Activated CD4-positive, alpha-beta memory T cell treated with anti-CD3 and anti-CD28 coated beads for 36 hours (primary cell): ENCODE data around the gene CORO7. TPM values are rescaled to one million over a fixed set of nuclear protein-coding genes. Genes with fewer than 3 reads are reported as not detected.

ENCODE experiments used
- CTCF ChIA-PET: fragments of 350-600 bp; sonication (Branson Sonifier 250); formaldehyde crosslinking; loops from one replicate; lab custom pipeline; 2021; ENCODE audit warnings: antibody characterized with exemption, inconsistent platforms; lab: Charles Lee
- POLR2A ChIA-PET: fragments of 350-600 bp; sonication (Branson Sonifier 250); formaldehyde crosslinking; loops from one replicate; lab custom pipeline; 2021; ENCODE audit warnings: antibody characterized with exemption; lab: Charles Lee
- DNase-seq: peaks from one replicate; pipeline ENCODE4 v3.0.0-alpha.2; 2020
- H3K27ac Mint-ChIP-seq: one replicate; pipeline ENCODE4 v1.8.0; 2021; ENCODE audit warnings: mixed read lengths
- H3K27me3 Mint-ChIP-seq: one replicate; pipeline ENCODE4 v1.8.0; 2021; ENCODE audit warnings: mixed read lengths
- H3K36me3 Mint-ChIP-seq: one replicate; pipeline ENCODE4 v1.8.0; 2021; ENCODE audit warnings: mixed read lengths
- H3K4me1 Mint-ChIP-seq: one replicate; pipeline ENCODE4 v1.8.0; 2021; ENCODE audit warnings: low read depth, mixed read lengths
- H3K4me3 Mint-ChIP-seq: one replicate; pipeline ENCODE4 v1.8.0; 2021; ENCODE audit warnings: mild to moderate bottlenecking, mixed read lengths
- H3K9me3 Mint-ChIP-seq: one replicate; pipeline ENCODE4 v1.8.0; 2021; ENCODE audit warnings: mixed read lengths
- intact Hi-C: fragments of 100-400 bp; cut with micrococcal nuclease; formaldehyde crosslinking; loops from one replicate; pipeline ENCODE4 v1.15.1; 2023
- total RNA-seq, 2 experiments: library from RNA; stranded (reverse); gene quantifications; one replicate each; pipeline ENCODE4 v1.2.3, GENCODE V29; 2021

CORO7 gene
- total RNA-seq, 2 experiments from 2014 or later = 90.4 to 101 TPM

- Mint-ChIP-seq H3K27me3 (no peaks in the 10 kb centered on the region), H3K36me3 (no peaks in the 10 kb centered on the region), H3K4me3 (no peak overlapping the region), H3K9me3 (no peaks in the 10 kb centered on the region), H3K27ac (no peak overlapping the region), H3K4me1 (peaks cover 6% of the 10 kb centered on the region)
- DNase-seq = no peak
- ChIA-PET POLR2A (no interaction called here), CTCF (interaction anchor here (1.1 to 2.2 kb wide), 10 partner anchors 9 to 393 kb away, joined by 3 to 14 read pairs (median 4); no protein-coding TSS in a partner anchor)
- intact Hi-C loops = no loop called here
Observed at GRCh38 chr16:4332623-4333307, 83.6 kb downstream of the CORO7 start.

DNA sequence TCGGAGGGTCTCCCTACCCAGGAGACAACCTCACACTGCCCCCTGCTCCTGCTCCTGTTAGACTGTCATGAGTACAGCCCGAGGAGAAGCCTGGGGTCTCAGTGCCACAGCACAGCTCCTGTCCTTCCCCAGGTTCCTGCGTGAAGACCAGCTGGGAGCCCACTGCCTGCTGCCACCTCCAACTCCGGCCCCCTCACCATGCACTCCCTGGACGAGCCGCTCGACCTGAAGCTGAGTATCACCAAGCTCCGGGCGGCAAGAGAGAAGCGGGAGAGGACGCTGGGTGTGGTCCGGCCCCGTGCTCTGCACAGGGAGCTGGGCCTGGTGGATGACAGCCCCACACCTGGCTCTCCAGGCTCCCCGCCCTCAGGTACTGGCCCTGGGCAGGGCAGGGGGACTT, 84.3 kb downstream of the CORO7 start:
- ChIA-PET CTCF (interaction anchor here (1.1 to 2.2 kb wide), 9 partner anchors 9 to 392 kb away, joined by 3 to 14 read pairs (median 5); partner anchors contain the start of gene TFAP4), POLR2A (no interaction called here)
- Mint-ChIP-seq H3K27ac (no peak overlapping the region), H3K9me3 (no peaks in the 10 kb centered on the region), H3K36me3 (no peaks in the 10 kb centered on the region), H3K4me1 (peaks cover 6% of the 10 kb centered on the region), H3K4me3 (no peak overlapping the region), H3K27me3 (no peaks in the 10 kb centered on the region)
- DNase-seq = no peak
- intact Hi-C loops = no loop called here

DNA sequence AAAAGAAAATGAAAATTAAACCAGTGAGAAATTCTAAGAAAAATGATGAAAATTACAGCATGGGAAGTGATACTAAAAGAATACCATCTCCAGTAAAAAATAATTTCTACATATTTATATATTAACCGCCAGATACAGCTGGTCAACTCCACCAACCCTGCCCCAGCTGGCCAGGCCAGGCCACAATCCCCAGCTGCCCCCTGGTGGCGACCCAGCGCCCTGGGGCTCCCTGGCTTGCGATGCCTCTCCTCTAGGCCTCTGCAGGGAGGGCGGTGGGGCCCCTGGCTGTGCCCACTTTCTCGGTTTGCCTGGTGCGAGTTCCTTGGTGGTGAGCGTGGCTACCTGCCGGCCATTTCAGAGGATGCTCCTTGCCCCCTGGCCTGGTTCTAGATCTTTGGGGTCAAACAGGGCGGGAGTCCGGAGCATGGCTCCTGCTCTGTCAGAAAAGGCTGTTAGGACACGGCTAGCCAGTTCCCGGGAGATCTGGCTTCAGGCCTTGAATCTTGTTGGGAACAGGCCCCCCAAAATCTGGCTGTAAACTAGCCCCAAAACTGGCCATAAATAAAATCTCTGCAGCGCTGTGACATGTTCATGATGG, 86.0 kb downstream of the CORO7 start:
- Mint-ChIP-seq H3K27ac (no peak overlapping the region), H3K4me3 (no peak overlapping the region), H3K4me1 (peaks cover 6% of the 10 kb centered on the region), H3K9me3 (no peaks in the 10 kb centered on the region), H3K27me3 (no peaks in the 10 kb centered on the region), H3K36me3 (no peaks in the 10 kb centered on the region)
- ChIA-PET CTCF (interaction anchor here (0.6 to 3.1 kb wide), 22 partner anchors 10 to 417 kb away, joined by 3 to 28 read pairs (median 5); partner anchors contain the start of gene TFAP4), POLR2A (interaction anchor here (1.2 kb wide), 1 partner anchor 76 kb away, joined by 6 read pairs; no protein-coding TSS in a partner anchor)
- DNase-seq = peak; percentile 79
- intact Hi-C loops = loop anchor here (1.0 kb wide), 1 partner anchor 42 kb away; no protein-coding TSS in a partner anchor

DNA sequence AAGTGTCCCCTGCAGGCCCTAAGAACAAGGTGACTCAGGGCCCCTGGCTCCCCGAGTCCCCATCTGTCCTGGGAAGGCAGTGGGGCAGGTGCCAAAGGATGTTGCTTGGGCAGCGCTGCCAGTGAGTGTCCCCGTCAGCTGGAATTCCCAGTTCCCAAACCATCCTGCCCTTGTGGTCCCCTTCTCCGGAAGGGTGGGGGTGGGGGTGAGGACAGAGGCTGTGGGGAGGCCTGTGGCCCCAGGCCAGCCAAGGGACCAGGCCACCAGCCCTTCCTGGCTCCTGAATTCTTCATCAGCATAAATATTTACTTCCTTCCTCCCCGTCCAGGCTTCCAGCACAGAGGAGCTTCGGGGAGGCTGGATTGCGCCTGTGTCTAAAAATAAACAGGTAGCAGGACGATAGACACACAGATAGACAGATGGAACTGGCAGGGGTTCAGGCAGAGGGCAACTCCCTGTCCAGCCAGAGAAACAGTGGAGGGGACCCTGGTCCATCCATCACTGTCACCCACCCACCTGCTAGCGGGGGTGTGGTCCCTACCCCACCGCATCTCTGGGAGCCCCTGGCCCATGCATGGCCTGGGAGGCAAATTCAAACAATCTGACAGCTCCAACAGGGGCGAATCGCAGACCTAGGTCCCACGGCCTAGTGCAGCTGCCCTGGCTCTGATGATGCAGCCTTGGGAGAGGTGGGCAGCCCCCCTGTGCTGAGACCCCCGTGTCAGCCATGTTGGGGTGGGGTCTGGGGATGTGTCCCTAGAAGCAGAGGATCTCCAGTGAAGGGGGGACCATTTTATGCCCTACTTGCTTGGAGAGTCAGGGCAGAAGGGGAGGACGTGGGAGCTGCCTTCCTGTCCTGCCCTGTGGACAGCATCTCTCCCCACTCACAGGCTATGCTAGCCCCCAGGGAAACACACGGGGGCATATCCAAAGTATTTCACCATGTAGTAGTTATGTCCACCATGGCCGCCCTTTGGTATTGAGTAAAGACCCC, 87.3 kb downstream of the CORO7 start:
- intact Hi-C loops = loop anchor here (5.0 kb wide), 1 partner anchor 57 kb away; the partner anchor contains the start of gene TFAP4
- no peaks in the 10 kb centered on the region for H3K36me3 Mint-ChIP-seq
- H3K9me3 Mint-ChIP-seq = no peaks in the 10 kb centered on the region
- ChIA-PET CTCF (interaction anchor here (0.8 to 3.1 kb wide), 16 partner anchors 8 to 346 kb away, joined by 3 to 28 read pairs (median 6); partner anchors contain the start of gene TFAP4), POLR2A (no interaction called here)
- no peak for DNase-seq
- H3K27ac Mint-ChIP-seq = no peak overlapping the region
- H3K27me3 Mint-ChIP-seq = no peaks in the 10 kb centered on the region
- H3K4me1 Mint-ChIP-seq = peaks cover 6% of the 10 kb centered on the region
- H3K4me3 Mint-ChIP-seq = no peak overlapping the region

DNA sequence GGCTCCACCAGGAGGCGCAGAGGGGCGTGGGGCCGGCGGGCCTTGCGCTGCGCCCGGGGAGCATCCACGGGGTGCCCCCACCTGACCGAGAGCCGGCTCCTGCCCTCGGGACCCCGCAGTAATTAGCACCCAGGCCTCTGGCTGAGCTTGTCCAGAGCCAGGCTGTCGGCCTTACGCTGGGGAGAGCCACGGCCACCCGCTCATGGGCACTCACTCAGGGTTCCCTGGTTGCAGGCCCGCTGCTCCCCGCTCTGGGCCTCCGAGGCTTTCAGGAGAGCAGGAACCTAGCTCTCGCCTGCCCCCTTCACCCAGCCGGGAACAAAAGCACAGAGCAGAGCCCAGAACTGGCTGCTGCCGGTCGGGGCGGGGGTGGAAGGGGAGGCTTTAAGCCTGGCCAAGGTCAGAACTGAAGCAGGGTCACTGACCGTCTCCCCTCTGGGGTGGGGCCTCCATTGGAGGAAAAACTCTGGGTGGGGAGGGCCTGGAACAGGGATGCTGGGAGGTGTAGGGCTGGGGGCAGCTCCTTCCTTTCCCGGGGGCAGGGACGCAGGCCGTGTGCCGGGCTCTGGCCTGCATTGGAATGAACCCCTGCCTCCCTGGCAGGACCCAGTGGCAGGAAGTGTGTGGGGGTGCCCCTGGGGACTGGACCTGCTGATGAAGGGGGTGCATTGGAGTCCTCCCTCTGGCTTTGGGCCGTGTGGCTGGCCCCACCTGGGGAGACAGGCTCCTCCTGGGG, 88.2 kb downstream of the CORO7 start:
- H3K4me1 Mint-ChIP-seq = peaks cover 6% of the 10 kb centered on the region
- ChIA-PET POLR2A (no interaction called here), CTCF (interaction anchor here (0.9 to 3.1 kb wide), 18 partner anchors 9 to 345 kb away, joined by 3 to 28 read pairs (median 4); partner anchors contain the start of gene TFAP4)
- H3K27ac Mint-ChIP-seq = no peak overlapping the region
- intact Hi-C loops = loop anchor here (5.0 kb wide), 1 partner anchor 56 kb away; the partner anchor contains the start of gene TFAP4
- H3K27me3 Mint-ChIP-seq = no peaks in the 10 kb centered on the region
- peak overlapping the region; percentile 32 for H3K4me3 Mint-ChIP-seq
- H3K9me3 Mint-ChIP-seq = no peaks in the 10 kb centered on the region
- DNase-seq = peak; percentile 74
- no peaks in the 10 kb centered on the region for H3K36me3 Mint-ChIP-seq

- CTCF ChIA-PET = interaction anchor here (0.9 to 3.1 kb wide), 19 partner anchors 10 to 344 kb away, joined by 3 to 28 read pairs (median 4); partner anchors contain the start of gene TFAP4
- peaks cover 6% of the 10 kb centered on the region for H3K4me1 Mint-ChIP-seq
- no peaks in the 10 kb centered on the region for H3K36me3 Mint-ChIP-seq
- no peaks in the 10 kb centered on the region for H3K9me3 Mint-ChIP-seq
- intact Hi-C loops = loop anchor here (5.0 kb wide), 1 partner anchor 55 kb away; the partner anchor contains the start of gene TFAP4
- H3K4me3 Mint-ChIP-seq = no peak overlapping the region
- POLR2A ChIA-PET = no interaction called here
- no peak for DNase-seq
- H3K27me3 Mint-ChIP-seq = no peaks in the 10 kb centered on the region
- H3K27ac Mint-ChIP-seq = no peak overlapping the region
Observed at GRCh38 chr16:4327386-4328045, 88.9 kb downstream of the CORO7 start.

DNA sequence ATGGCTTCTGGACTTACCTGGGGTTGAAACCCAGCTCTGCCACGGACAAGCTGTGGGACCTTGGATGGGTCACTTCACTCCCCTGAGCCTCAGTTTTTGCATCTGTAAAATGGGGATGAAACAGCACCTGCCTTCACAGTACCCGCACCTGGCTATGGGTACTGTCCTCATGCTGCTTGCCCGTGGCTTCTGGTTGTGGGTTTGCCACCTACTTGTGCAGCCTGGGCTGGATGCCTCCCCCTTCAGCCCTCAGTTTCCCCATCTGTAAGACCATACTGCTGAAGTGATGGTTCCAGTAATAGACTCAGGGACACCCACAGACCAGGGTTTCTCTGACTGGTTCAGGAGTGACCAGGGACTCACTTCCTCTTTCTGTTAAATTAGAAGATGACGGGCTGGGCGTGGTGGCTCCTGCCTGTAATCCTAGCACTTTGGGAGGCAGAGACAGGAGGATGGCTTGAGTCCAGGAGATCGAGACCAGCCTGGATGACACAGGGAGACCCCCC, 91.1 kb downstream of the CORO7 start:
- Mint-ChIP-seq H3K27me3 (no peaks in the 10 kb centered on the region), H3K9me3 (no peaks in the 10 kb centered on the region), H3K4me3 (no peak overlapping the region), H3K27ac (no peak overlapping the region), H3K36me3 (no peaks in the 10 kb centered on the region), H3K4me1 (peaks cover 6% of the 10 kb centered on the region)
- intact Hi-C loops = loop anchor here (5.0 kb wide), 1 partner anchor 53 kb away; the partner anchor contains the start of gene TFAP4
- ChIA-PET POLR2A (no interaction called here), CTCF (interaction anchor here (1.9 kb wide), 1 partner anchor 37 kb away, joined by 7 read pairs; no protein-coding TSS in a partner anchor)
- DNase-seq = no peak

DNA sequence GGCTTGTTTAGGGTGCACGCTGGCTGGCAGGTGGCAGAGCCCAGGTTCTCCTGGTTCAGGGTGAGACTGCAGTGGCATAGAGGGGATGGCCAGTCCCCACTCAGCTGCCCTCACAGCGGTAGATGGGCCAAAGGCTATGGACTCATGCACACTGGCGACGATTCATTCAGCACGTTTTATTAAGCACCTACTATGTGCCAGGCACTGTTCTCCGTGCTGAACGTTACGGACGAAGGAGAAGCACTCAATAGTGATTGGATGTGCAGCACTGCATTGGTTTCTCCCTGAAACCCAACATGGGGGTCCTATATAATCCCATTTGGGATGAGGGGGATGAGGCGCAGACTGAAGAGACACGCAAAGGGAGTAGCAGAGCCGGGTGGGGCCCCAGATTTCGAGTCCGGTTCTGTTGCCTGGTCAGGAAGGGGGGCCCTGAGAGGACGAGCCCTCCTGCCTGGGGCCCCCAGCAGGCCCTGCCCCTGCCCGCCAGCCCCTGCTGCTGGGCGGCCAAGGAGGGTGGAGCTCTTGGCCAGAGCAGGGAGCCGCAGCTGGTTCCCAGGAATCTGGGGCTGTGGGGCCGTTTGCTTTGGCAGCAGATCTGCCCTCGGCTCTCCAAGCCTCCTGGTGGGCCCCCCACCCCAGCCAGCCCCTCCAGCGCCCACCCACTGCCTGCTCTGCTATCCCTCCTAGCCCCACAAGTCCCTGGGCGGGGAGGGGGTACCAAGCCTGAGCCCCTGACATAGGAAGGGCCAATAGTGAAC, 91.7 kb downstream of the CORO7 start:
- CTCF ChIA-PET = no interaction called here
- intact Hi-C loops = loop anchor here (5.0 kb wide), 1 partner anchor 52 kb away; the partner anchor contains the start of gene TFAP4
- H3K9me3 Mint-ChIP-seq = no peaks in the 10 kb centered on the region
- no peak overlapping the region for H3K4me3 Mint-ChIP-seq
- H3K36me3 Mint-ChIP-seq = no peaks in the 10 kb centered on the region
- no peaks in the 10 kb centered on the region for H3K27me3 Mint-ChIP-seq
- no peak for DNase-seq
- H3K4me1 Mint-ChIP-seq = peaks cover 6% of the 10 kb centered on the region
- no peak overlapping the region for H3K27ac Mint-ChIP-seq
- POLR2A ChIA-PET = no interaction called here

GRCh38 chr16:4323845-4324488, 92.4 kb downstream of the CORO7 start:
- intact Hi-C loops = no loop called here
- Mint-ChIP-seq H3K9me3 (no peaks in the 10 kb centered on the region), H3K27ac (no peak overlapping the region), H3K4me1 (peaks cover 11% of the 10 kb centered on the region), H3K27me3 (no peaks in the 10 kb centered on the region), H3K36me3 (no peaks in the 10 kb centered on the region), H3K4me3 (no peak overlapping the region)
- CTCF ChIA-PET = interaction anchor here (1.2 kb wide), 1 partner anchor 50 kb away, joined by 3 read pairs; no protein-coding TSS in a partner anchor
- POLR2A ChIA-PET = interaction anchor here (0.6 kb wide), 1 partner anchor 51 kb away, joined by 4 read pairs; the partner anchor contains the start of gene TFAP4
- no peak for DNase-seq
